GM12872 (cell line): Measurements from ENCODE around the gene VSTM4.

Experiments used
- CTCF ChIP-seq: IDR thresholded peaks from 3 replicates; pipeline ENCODE4 v1.5.1; 2011; ENCODE audit warnings: low read depth, mild to moderate bottlenecking, low read length, moderate library complexity; ENCODE audit not compliant: insufficient read depth

Gene VSTM4

GRCh38 chr10:49143249-49143648, 27.9 kb upstream of the VSTM4 start:
- TF ChIP-seq CTCF, result no peak

DNA sequence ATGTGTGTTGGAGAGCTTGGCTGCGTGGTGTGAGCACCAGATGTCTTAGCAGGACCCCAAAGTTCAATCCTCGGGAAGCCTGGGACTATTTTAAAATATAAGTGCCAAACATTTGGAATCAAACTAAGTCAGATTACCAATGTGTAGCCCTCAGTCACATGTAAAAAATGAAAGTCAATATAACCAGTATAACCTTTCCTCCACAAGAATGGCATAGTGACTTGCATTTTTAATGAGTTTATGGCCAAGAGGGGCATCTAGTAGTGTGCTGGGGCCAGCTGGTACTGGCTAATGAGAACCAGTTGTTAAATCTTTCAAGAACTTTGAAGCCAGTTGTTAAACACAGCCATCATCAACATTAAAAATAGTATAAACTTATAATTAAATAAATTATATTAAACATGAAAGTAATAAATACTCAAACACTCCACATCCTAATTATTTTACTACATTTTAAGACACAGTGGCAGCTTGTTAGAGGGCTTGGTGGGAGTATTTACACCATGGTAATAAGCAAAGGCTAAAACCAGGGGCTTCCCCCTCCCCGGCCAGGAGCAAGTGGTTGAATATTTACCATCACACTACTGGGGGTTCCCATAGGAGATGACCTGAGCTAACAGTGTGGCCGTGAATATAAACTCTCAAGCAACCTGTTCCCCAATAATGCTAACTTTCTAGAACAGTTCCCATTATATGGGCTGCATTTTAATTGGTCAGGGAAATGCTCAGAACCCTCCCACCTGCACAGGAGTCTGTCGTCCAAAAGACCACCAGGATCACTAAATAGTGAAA, 26.4 kb upstream of the VSTM4 start:
- TF ChIP-seq CTCF, result no peak

GRCh38 chr10:49140304-49141177, 25.2 kb upstream of the VSTM4 start:
- no peak for TF ChIP-seq CTCF

DNA sequence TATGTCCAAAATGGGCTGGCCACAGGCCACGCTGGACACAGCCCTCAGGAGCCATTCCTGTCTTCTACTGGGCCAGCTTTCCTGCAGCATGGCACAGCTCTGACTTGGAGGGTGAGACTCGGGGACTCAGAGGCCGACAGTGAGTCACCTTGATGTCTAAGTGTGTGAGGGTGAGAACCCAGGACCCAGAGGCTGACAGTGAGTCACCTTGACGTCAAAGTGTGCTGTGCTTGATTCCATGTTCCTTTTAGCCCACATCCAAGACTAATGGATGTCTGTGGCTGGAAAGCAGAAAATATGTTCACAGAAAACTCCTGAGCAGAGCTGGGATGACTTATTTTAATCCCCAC, 24.5 kb upstream of the VSTM4 start:
- TF ChIP-seq CTCF, result no peak

GRCh38 chr10:49139028-49139845, 23.9 kb upstream of the VSTM4 start:
- TF ChIP-seq CTCF, result no peak

GRCh38 chr10:49138361-49138891, 23.1 kb upstream of the VSTM4 start:
- no peak for TF ChIP-seq CTCF

- no peak for TF ChIP-seq CTCF
Observed at GRCh38 chr10:49136525-49136924, 21.2 kb upstream of the VSTM4 start.
